Left colon (tissue), 2 donors: ENCODE measurements around the gene TTR. TPM values are rescaled to one million over a fixed set of nuclear protein-coding genes. Genes with fewer than 3 reads are reported as not detected.

Experiments
- ATAC-seq: fragments of 200-7000 bp; cut with Tn5 transposase; one replicate; pipeline ENCODE4 v1.9.1; 2020; ENCODE audit warnings: mild to moderate bottlenecking, moderate library complexity
- DNase-seq, 2 donors: peaks; one replicate each; pipeline ENCODE4 v3.0.0-alpha.2; 2020
- intact Hi-C, 2 donors: fragments of 100-400 bp; cut with DNase I in 1 of 2; cut with micrococcal nuclease in 1 of 2; formaldehyde crosslinking; loops; one replicate each; pipeline versions ENCODE4 v1.11.2 to v1.14.0; 2022; cut with DNase I, micrococcal nuclease
- total RNA-seq, 2 donors: library from RNA; stranded (reverse); fragmentation: NEBNext Ultra II Directional; extraction: Animal tissue kit (Norgen Biotek cat#: 25700); gene quantifications; one replicate each; pipeline ENCODE4 v1.2.1, GENCODE V29; 2021
- donor health status: DM: no; HTN: no; CAD: no.
- donor health status: DM: yes; HTN: yes; CAD: no.

Gene TTR
- total RNA-seq, 2 donors from 2014 or later = 1.2 to 1.9 TPM

GRCh38 chr18:31576670-31577069 lies 15.0 kb upstream of the TTR start:
- intact Hi-C loops = no loop called here
- ATAC-seq (no peak), DNase-seq (no peak)

GRCh38 chr18:31577195-31577594 lies 14.5 kb upstream of the TTR start:
- DNase-seq (no peak), ATAC-seq (no peak)
- intact Hi-C loops = no loop called here

DNA sequence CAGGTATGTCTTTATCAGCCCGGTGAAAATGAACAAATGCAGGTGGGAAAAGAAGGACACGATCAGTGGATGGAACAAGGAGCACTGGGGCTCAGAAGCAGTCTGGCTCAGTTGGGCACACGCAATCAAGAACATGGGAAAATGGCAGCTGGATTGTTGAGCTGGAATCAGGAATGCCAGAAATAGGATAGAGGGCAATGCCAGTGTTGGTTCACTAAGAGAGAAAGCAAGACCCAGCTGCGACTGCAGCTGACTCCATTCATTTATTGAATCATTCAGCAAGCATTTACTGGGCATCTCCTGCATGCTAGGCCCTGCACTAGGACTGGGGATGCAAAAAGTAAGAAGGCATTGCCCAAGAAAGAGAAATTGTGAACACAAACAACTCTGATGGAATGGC lies 13.6 kb upstream of the TTR start:
- DNase-seq = no peak
- intact Hi-C loops = no loop called here
- no peak for ATAC-seq

GRCh38 chr18:31579375-31579774 lies 12.3 kb upstream of the TTR start:
- DNase-seq (no peak), ATAC-seq (no peak)
- intact Hi-C loops = no loop called here

DNA sequence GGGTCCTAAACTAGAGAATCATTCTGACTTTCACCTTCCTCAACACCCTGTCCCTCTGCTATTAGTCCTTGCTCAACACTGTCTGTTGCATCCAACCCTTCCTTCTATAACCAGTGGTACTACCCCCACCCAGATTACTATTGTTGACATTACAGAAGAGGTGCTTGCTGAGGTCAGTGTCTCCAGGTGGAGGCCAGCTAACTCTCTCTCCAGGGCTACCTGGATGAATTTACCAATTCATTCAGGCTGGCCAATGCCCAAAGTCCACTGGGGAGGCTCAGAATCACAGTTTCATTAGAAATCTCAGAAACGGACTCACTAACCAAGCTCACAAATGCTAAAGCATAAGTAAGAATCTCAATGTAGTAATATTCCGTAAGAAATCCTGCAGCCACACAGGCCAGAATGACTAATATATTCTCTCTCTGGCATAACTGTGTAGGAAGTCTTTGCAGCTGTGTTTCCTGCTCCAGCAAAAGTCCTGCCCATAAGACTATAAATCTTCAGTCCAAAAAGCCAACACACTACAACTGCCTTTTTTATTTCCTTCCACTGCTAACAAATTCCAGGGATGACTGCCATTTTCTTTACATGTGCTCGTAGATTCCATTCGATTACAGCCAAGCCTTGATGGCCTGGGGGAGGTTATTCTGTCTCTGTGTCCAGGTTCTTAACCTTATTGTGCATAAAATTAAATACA lies 10.0 kb upstream of the TTR start:
- peak; percentile 83 for ATAC-seq
- intact Hi-C loops = no loop called here

GRCh38 chr18:31583185-31583854 lies 8.4 kb upstream of the TTR start:
- DNase-seq = no peak
- intact Hi-C loops = no loop called here
- no peak for ATAC-seq

More for the DNA sequence above, 10.0 kb upstream of the TTR start:
- no peak for DNase-seq

DNA sequence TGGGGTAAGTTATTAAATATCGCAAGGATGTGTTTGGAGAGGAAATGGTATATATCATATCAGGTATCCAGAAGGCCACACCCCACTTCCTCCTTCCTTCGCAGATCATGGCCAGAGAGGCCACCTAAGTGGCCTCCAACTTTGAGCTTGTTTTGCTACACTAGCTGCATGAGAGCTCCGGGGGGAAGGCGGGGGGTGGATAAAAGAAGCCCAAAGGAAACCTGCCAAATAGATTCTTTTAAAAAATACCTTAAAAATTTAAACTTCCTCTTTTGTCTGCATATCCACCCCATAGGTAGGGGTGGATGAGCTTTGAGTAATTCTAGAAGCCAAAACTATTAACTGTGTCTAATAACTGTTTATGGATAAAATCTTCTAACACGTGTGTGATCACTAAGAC lies 5.7 kb upstream of the TTR start:
- DNase-seq (no peak), ATAC-seq (no peak)
- intact Hi-C loops = no loop called here

DNA sequence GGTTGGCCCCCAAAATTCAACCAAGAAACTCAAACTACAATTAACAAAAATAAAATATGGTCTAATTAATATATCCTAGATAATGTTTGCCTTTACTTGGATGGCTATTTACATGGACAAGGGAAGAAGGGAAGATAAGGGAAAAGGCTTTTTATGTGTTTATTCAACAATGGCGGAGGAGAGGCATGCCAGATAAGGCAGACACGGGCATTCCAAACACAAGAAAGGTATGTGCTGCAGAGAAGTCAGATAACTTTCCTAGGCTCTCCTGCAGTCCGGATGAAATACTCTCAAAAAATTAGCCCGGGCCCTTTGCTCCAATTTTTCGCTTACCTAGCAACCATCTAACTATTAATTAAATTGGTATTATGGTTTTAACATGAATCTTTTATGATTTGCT lies 5.1 kb upstream of the TTR start:
- no peak for DNase-seq
- ATAC-seq = no peak
- intact Hi-C loops = no loop called here

GRCh38 chr18:31587529-31587928 lies 4.1 kb upstream of the TTR start:
- no peak for ATAC-seq

DNA sequence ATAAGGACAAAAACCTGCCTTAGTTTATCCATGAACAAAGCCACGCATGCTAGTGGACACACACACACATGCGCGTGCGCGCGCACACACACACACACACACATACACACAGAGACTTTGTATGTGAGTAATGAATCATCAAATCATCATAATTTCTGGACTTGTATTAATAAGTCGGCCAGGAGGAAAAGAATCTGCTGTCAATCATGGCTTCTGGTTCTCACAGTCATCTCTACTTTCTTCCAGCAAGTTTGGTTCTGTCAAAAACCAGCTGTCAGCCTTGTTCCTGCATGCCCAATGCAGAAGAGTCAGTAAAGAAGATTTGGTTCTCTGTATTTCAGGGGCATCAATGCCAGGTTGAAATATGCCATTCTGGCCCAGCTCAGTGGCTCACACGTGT lies 1.1 kb upstream of the TTR start:
- DNase-seq = no peak
- intact Hi-C loops = no loop called here

More at GRCh38 chr18:31587529-31587928, 4.1 kb upstream of the TTR start:
- no peak for DNase-seq
- intact Hi-C loops = no loop called here

GRCh38 chr18:31591113-31591512 lies 564 bp upstream of the TTR start:
- DNase-seq (no peak), ATAC-seq (no peak)
- intact Hi-C loops = no loop called here

More for the DNA sequence above, 1.1 kb upstream of the TTR start:
- no peak for ATAC-seq

DNA sequence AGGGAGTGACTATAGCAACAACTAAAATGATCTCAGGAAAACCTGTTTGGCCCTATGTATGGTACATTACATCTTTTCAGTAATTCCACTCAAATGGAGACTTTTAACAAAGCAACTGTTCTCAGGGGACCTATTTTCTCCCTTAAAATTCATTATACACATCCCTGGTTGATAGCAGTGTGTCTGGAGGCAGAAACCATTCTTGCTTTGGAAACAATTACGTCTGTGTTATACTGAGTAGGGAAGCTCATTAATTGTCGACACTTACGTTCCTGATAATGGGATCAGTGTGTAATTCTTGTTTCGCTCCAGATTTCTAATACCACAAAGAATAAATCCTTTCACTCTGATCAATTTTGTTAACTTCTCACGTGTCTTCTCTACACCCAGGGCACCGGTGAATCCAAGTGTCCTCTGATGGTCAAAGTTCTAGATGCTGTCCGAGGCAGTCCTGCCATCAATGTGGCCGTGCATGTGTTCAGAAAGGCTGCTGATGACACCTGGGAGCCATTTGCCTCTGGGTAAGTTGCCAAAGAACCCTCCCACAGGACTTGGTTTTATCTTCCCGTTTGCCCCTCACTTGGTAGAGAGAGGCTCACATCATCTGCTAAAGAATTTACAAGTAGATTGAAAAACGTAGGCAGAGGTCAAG lies 955 bp downstream of the TTR start:
- ATAC-seq (no peak), DNase-seq (no peak)
- intact Hi-C loops = no loop called here

- ATAC-seq (no peak), DNase-seq (no peak)
- intact Hi-C loops = no loop called here
Measured at GRCh38 chr18:31595121-31595771, 3.6 kb downstream of the TTR start.

DNA sequence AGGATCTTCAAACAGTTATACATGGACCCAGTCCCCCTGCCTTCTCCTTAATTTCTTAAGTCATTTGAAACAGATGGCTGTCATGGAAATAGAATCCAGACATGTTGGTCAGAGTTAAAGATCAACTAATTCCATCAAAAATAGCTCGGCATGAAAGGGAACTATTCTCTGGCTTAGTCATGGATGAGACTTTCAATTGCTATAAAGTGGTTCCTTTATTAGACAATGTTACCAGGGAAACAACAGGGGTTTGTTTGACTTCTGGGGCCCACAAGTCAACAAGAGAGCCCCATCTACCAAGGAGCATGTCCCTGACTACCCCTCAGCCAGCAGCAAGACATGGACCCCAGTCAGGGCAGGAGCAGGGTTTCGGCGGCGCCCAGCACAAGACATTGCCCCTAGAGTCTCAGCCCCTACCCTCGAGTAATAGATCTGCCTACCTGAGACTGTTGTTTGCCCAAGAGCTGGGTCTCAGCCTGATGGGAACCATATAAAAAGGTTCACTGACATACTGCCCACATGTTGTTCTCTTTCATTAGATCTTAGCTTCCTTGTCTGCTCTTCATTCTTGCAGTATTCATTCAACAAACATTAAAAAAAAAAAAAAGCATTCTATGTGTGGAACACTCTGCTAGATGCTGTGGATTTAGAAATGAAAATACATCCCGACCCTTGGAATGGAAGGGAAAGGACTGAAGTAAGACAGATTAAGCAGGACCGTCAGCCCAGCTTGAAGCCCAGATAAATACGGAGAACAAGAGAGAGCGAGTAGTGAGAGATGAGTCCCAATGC lies 4.6 kb downstream of the TTR start:
- intact Hi-C loops = no loop called here
- ATAC-seq (no peak), DNase-seq (no peak)

GRCh38 chr18:31598021-31598805 lies 6.5 kb downstream of the TTR start:
- intact Hi-C loops = no loop called here
- ATAC-seq = no peak
- no peak for DNase-seq

DNA sequence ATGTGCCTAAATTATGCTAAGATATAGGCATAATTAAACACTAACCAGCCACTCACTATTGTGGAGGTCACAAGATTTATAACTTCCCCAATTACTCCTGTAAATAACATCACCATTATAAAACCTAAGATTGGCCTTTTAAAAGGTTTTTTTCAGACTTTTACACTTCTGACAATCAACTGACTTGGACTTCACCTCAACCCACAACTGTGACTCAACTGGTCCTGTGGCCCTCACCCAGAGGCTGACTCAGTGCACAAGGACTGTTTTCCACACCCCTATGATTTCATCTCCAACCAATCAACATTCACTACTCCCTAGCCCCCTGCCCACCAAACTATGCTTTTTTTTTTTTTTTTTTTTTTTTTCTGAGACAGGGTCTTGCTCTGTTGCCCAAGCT lies 11.6 kb downstream of the TTR start:
- ATAC-seq (no peak), DNase-seq (no peak)
- intact Hi-C loops = no loop called here

DNA sequence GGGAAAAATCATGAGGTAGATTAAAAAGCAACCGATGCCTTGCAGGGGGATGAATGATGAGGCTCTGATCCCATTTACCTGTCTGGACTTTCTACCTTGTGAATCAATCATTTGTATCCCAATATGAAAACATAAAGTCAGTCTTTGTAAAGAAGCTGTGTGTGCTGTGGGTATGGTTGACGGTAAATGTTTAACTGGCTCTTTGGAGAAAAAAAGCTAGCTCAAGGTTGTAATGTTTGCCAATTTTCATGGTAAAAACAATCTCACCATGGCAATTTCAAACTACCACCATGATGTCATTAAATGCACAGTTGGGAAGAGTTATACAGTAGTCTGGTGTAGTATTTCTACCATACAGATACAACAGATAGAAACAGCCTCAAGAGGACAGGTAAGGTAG lies 14.6 kb downstream of the TTR start:
- ATAC-seq (peak; percentile 40), DNase-seq (no peak)
- intact Hi-C loops = no loop called here

DNA sequence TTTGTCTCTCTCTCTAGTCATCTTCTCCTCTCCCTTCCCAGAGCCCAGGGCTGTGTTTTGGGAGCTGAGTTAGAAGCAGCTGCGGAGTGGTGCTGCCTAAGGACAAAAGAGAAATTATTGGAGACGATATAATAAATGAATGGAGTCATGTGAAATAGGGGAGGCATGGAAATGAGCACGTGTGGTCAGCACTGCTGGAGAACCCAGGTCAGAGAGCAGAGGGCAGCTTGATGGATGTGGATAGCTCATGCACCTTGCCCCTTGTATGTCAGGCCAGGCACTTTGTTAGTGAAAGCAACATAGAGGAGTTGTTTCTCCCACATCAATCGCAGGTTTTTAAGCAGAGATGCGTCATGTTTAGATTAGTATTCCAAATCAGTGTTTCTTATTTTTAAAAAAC lies 15.7 kb downstream of the TTR start:
- intact Hi-C loops = no loop called here
- ATAC-seq = no peak
- no peak for DNase-seq
